Mesendoderm (in vitro differentiated cells): ENCODE measurements around the gene PRR30.
"Not testable (repeated sequence)": the region's sequence is repeated elsewhere in the genome, so short reads cannot be mapped to it uniquely, and the experiment has no call there.

Experiments
- DNase-seq: peaks from one replicate; pipeline ENCODE4 v3.0.0; 2013
- H2AK5ac ChIP-seq: 2 replicates; pipeline ENCODE4 v1.6.1; 2013; ENCODE audit warnings: low read length, inconsistent platforms
- H2BK120ac ChIP-seq: 2 replicates; pipeline ENCODE4 v1.6.1; 2013; ENCODE audit warnings: low read depth, mild to moderate bottlenecking, low read length, moderate library complexity, mixed read lengths
- H2BK15ac ChIP-seq: replicated peaks from 2 replicates; pipeline ENCODE4 v1.6.1; 2013; ENCODE audit warnings: low read depth, mild to moderate bottlenecking, moderate library complexity
- H2BK5ac ChIP-seq: 2 replicates; pipeline ENCODE4 v1.6.1; 2013; ENCODE audit warnings: low read length, inconsistent platforms
- H3K18ac ChIP-seq: 2 replicates; pipeline ENCODE4 v1.6.1; 2013; ENCODE audit warnings: mild to moderate bottlenecking, low read length, mixed read lengths
- H3K23ac ChIP-seq: one replicate; pipeline ENCODE4 v1.6.1; 2013; ENCODE audit warnings: low read length
- H3K27ac ChIP-seq: 2 replicates; pipeline ENCODE4 v1.5.1; 2013; ENCODE audit warnings: low read depth, mild to moderate bottlenecking, inconsistent platforms, low read length, moderate library complexity
- H3K27me3 ChIP-seq: 2 replicates; pipeline ENCODE4 v1.6.1; 2013; ENCODE audit warnings: low read length, control low read depth, mild to moderate bottlenecking, inconsistent platforms; ENCODE audit not compliant: insufficient read depth, poor library complexity
- H3K36me3 ChIP-seq: 2 replicates; pipeline ENCODE4 v1.6.1; 2013; ENCODE audit warnings: low read length, inconsistent platforms; ENCODE audit not compliant: control insufficient read depth, insufficient read depth
- H3K4ac ChIP-seq: one replicate; pipeline ENCODE4 v1.6.1; 2013; ENCODE audit warnings: low read depth, mild to moderate bottlenecking, low read length, moderate library complexity
- H3K4me1 ChIP-seq: 2 replicates; pipeline ENCODE4 v1.6.1; 2013; ENCODE audit warnings: low read depth, low read length, inconsistent platforms; ENCODE audit not compliant: control insufficient read depth
- H3K4me2 ChIP-seq: 2 replicates; pipeline ENCODE4 v1.6.1; 2013; ENCODE audit warnings: low read length
- H3K4me3 ChIP-seq: 2 replicates; pipeline ENCODE4 v1.5.1; 2013; ENCODE audit warnings: mild to moderate bottlenecking, low read length
- H3K56ac ChIP-seq: one replicate; pipeline ENCODE4 v1.6.1; 2013; ENCODE audit warnings: low read length
- H3K79me1 ChIP-seq: 2 replicates; pipeline ENCODE4 v1.6.1; 2013; ENCODE audit warnings: low read length, inconsistent platforms
- H3K79me2 ChIP-seq: 2 replicates; pipeline ENCODE4 v1.6.1; 2013; ENCODE audit warnings: mild to moderate bottlenecking, low read length; ENCODE audit not compliant: control insufficient read depth, insufficient read depth
- H3K9ac ChIP-seq: 2 replicates; pipeline ENCODE4 v1.6.1; 2013; ENCODE audit warnings: low read length, inconsistent platforms
- H4K5ac ChIP-seq: one replicate; pipeline ENCODE4 v1.6.1; 2013; ENCODE audit warnings: low read length
- H4K8ac ChIP-seq: one replicate; pipeline ENCODE4 v1.6.1; 2013; ENCODE audit warnings: low read depth, mild to moderate bottlenecking, control low read depth, low read length, moderate library complexity
- WGBS: extraction: QIAGEN DNeasy Blood & Tissue Kit; methylation state at CpG from one replicate; pipeline ENCODE4 v1.1.7; 2013; ENCODE audit warnings: low lambda C conversion rate, missing lambda C conversion rate; ENCODE audit not compliant: insufficient coverage; ENCODE audit errors: extremely low coverage; 5-methylcytosine and 5-hydroxymethylcytosine counted together

PRR30 gene

GRCh38 chr2:27179344-27180000, 40.3 kb upstream of the PRR30 start:
- Histone ChIP-seq H2AK5ac (no peak overlapping the region), H4K8ac (no peak overlapping the region), H4K5ac (no peak overlapping the region), H3K23ac (no peak overlapping the region), H2BK15ac (no peak overlapping the region), H3K36me3 (no peaks in the 10 kb centered on the region), H3K79me1 (no peaks in the 10 kb centered on the region), H3K9ac (no peak overlapping the region), H3K4me1 (no peaks in the 10 kb centered on the region), H3K4me3 (no peak overlapping the region), H3K4ac (no peak overlapping the region), H3K79me2 (no peaks in the 10 kb centered on the region), H3K27me3 (no peaks in the 10 kb centered on the region), H3K27ac (no peak overlapping the region), H2BK120ac (no peak overlapping the region), H2BK5ac (no peak overlapping the region), H3K18ac (no peak overlapping the region), H3K4me2 (no peak overlapping the region), H3K56ac (no peak overlapping the region)
- no CpG with 5 or more reads among the region's 3 CpGs for WGBS
- DNase-seq, result no peak

GRCh38 chr2:27178469-27178868, 39.3 kb upstream of the PRR30 start:
- H2BK15ac ChIP-seq, result no peak overlapping the region
- H4K5ac ChIP-seq, result no peak overlapping the region
- H3K79me2 ChIP-seq, result no peaks in the 10 kb centered on the region
- no peak overlapping the region for H3K4ac ChIP-seq
- H3K27me3 ChIP-seq, result no peaks in the 10 kb centered on the region
- no peak overlapping the region for H3K56ac ChIP-seq
- WGBS, result no CpG with 5 or more reads among the region's 3 CpGs
- no peak overlapping the region for H3K23ac ChIP-seq
- H3K4me1 ChIP-seq, result no peaks in the 10 kb centered on the region
- no peak overlapping the region for H2AK5ac ChIP-seq
- H3K9ac ChIP-seq, result no peak overlapping the region
- no peak overlapping the region for H4K8ac ChIP-seq
- no peak overlapping the region for H3K27ac ChIP-seq
- no peak overlapping the region for H3K18ac ChIP-seq
- H3K36me3 ChIP-seq, result no peaks in the 10 kb centered on the region
- no peak overlapping the region for H2BK120ac ChIP-seq
- H3K4me2 ChIP-seq, result no peak overlapping the region
- H3K4me3 ChIP-seq, result no peak overlapping the region
- no peak for DNase-seq
- H3K79me1 ChIP-seq, result no peaks in the 10 kb centered on the region
- no peak overlapping the region for H2BK5ac ChIP-seq

DNA sequence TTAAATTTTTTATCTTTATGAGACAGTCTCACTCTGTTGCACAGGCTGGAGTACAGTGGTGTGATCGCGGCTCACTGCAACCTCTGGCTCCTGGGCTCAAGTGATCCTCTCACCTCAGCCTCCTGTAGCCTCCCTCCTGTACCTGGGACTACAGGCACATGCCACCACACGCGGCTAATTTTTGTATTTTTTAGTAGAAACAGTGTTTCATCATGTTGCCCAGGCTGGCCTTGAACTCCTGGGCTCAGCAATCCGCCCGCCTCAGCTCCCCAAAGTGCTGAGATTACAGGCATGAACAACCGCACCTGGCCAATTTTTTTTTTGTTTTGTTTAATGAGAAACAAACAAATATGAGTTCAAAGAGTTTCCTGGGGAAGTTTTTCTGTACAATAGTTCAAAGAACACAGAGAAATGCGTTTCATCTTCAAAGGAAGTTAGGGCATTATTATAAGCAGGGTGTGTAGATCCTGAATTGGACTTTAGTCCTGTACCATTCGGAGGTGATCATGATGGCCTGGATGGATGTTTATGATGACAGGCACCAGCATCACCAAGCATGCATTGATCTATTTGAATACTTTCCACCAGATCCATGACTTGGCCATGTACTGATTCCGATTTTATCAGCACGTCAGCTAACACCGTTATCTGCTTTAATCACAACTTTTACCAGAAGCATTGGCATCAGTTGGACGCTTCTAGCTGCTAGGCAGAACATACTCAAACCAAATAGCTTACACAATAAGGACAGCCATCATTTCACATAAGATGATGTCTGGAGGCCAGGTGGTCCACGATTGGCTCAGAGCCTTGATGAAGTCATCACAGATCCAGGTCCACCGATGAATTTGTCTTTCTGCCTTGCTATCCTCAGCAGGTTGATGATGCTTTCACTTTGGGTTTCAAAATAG, 38.5 kb upstream of the PRR30 start:
- Histone ChIP-seq H3K79me2 (no peaks in the 10 kb centered on the region), H2BK5ac (no peak overlapping the region), H3K4ac (no peak overlapping the region), H3K4me2 (no peak overlapping the region), H4K8ac (no peak overlapping the region), H3K27me3 (no peaks in the 10 kb centered on the region), H3K4me3 (no peak overlapping the region), H3K79me1 (no peaks in the 10 kb centered on the region), H3K9ac (no peak overlapping the region), H4K5ac (no peak overlapping the region), H3K23ac (no peak overlapping the region), H3K27ac (no peak overlapping the region), H3K18ac (no peak overlapping the region), H2BK15ac (no peak overlapping the region), H2BK120ac (no peak overlapping the region), H3K4me1 (no peaks in the 10 kb centered on the region), H2AK5ac (no peak overlapping the region), H3K56ac (no peak overlapping the region), H3K36me3 (no peaks in the 10 kb centered on the region)
- WGBS, result no CpG with 5 or more reads among the region's 15 CpGs
- no peak for DNase-seq

- not testable (repeated sequence) for H3K56ac ChIP-seq, H3K23ac ChIP-seq, H3K4me1 ChIP-seq, H3K27ac ChIP-seq, H3K4ac ChIP-seq, H2BK15ac ChIP-seq, H3K9ac ChIP-seq, H2BK120ac ChIP-seq, H4K8ac ChIP-seq, H3K18ac ChIP-seq, H3K4me3 ChIP-seq, H4K5ac ChIP-seq, H2AK5ac ChIP-seq, H3K36me3 ChIP-seq, H3K27me3 ChIP-seq, H3K79me2 ChIP-seq, DNase-seq, H3K79me1 ChIP-seq, H2BK5ac ChIP-seq, H3K4me2 ChIP-seq
- no CpG with 5 or more reads among the region's 4 CpGs for WGBS
Measured at GRCh38 chr2:27175781-27176180, 36.6 kb upstream of the PRR30 start.

DNA sequence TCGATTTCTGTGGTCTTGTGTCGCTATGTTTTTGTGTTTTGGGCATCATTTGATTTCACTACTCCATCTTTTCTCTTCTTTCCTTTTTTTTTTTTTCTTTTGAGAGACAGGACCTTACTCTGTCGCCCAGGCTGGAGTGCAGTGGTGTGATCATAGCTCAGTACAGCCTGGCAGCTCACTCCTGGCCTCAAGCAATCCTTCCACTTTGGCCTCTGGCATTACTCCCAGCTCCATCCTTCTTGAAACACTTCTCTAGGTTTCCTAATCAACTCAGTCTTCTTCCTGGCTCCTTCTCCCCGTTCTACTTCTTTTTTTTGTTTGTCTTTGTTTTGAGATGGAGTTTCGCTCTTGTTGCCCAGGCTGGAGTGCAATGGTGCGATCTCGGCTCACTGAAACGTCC, 36.1 kb upstream of the PRR30 start:
- no peak overlapping the region for H3K18ac ChIP-seq
- no peaks in the 10 kb centered on the region for H3K36me3 ChIP-seq
- H3K23ac ChIP-seq, result no peak overlapping the region
- H3K4me3 ChIP-seq, result no peak overlapping the region
- no CpG with 5 or more reads among the region's 8 CpGs for WGBS
- no peak overlapping the region for H2BK120ac ChIP-seq
- no peak overlapping the region for H2BK15ac ChIP-seq
- no peak overlapping the region for H3K9ac ChIP-seq
- H3K79me2 ChIP-seq, result no peaks in the 10 kb centered on the region
- no peak overlapping the region for H2AK5ac ChIP-seq
- H3K4ac ChIP-seq, result no peak overlapping the region
- H4K5ac ChIP-seq, result no peak overlapping the region
- H3K27ac ChIP-seq, result no peak overlapping the region
- no peaks in the 10 kb centered on the region for H3K79me1 ChIP-seq
- no peak overlapping the region for H3K4me2 ChIP-seq
- H2BK5ac ChIP-seq, result no peak overlapping the region
- no peak for DNase-seq
- H3K27me3 ChIP-seq, result no peaks in the 10 kb centered on the region
- no peaks in the 10 kb centered on the region for H3K4me1 ChIP-seq
- no peak overlapping the region for H3K56ac ChIP-seq
- H4K8ac ChIP-seq, result no peak overlapping the region
